Panc1 (cell line): ENCODE measurements around the gene ZSCAN2. TPM values are rescaled to one million over a fixed set of nuclear protein-coding genes. Genes with fewer than 3 reads are reported as not detected.
"Not testable (repeated sequence)": the region's sequence is repeated elsewhere in the genome, so short reads cannot be mapped to it uniquely, and the experiment has no call there.

ENCODE experiments used
- ATAC-seq: fragments of 200-7000 bp; cut with Tn5 transposase; 2 replicates; pipeline ENCODE4 v1.9.1; 2020; ENCODE audit warnings: mild to moderate bottlenecking, moderate library complexity
- Bru-seq: library from RNA; stranded (reverse); fragments of 400-500 nt; gene quantifications from one replicate; lab custom pipeline; 2021; lab: Mats Ljungman, UMichigan
- BruChase-seq, 2 experiments: library from RNA; stranded (reverse); fragments of 400-500 nt; gene quantifications; one replicate each; lab custom pipeline; 2021; lab: Mats Ljungman, UMichigan
- BruUV-seq: library from RNA; stranded (reverse); fragments of 400-500 nt; replicated peaks from 2 replicates; lab custom pipeline; 2021; lab: Mats Ljungman, UMichigan
- CTCF ChIA-PET: fragments of 300-600 bp; sonication (Branson Sonifier 250); formaldehyde crosslinking; loops from one replicate; lab custom pipeline; 2022; ENCODE audit warnings: antibody characterized with exemption; lab: Charles Lee
- POLR2A ChIA-PET: fragments of 300-600 bp; sonication (Branson Sonifier 250); formaldehyde crosslinking; loops from one replicate; lab custom pipeline; 2022; ENCODE audit warnings: antibody characterized with exemption; lab: Charles Lee
- DNase-seq: peaks from one replicate; pipeline ENCODE4 v3.0.0-alpha.2; 2010; ENCODE audit warnings: low read depth, low spot score
- H3K27ac ChIP-seq: 2 replicates; pipeline ENCODE4 v1.5.1; 2011; ENCODE audit warnings: mild to moderate bottlenecking, low read length, inconsistent platforms
- H3K27me3 ChIP-seq: fragments of 200-500 bp; sonication (Bioruptor generic); 2 replicates; pipeline ENCODE4 v1.6.0; 2014; ENCODE audit warnings: low read length, inconsistent platforms; ENCODE audit not compliant: control insufficient read depth, insufficient read depth
- H3K36me3 ChIP-seq: fragments of 200-500 bp; sonication (Bioruptor generic); 2 replicates; pipeline ENCODE4 v1.5.1; 2014; ENCODE audit warnings: inconsistent platforms, mild to moderate bottlenecking, low read length, moderate library complexity; ENCODE audit not compliant: control insufficient read depth, insufficient read depth
- H3K4me1 ChIP-seq: 2 replicates; pipeline ENCODE4 v1.5.1; 2011; ENCODE audit warnings: inconsistent platforms, mild to moderate bottlenecking, low read length, moderate library complexity; ENCODE audit not compliant: control insufficient read depth, insufficient read depth
- H3K4me3 ChIP-seq, 2 experiments: 2 replicates each; pipeline ENCODE4 v1.5.1; 2011 to 2012; ENCODE audit warnings: low read depth in 2 of 2, low read length in 2 of 2, mild to moderate bottlenecking in 2 of 2, inconsistent platforms in 1 of 2, moderate library complexity in 1 of 2
- H3K9me3 ChIP-seq: fragments of 200-500 bp; sonication (Bioruptor generic); 2 replicates; pipeline ENCODE4 v1.5.1; 2014; ENCODE audit warnings: low read depth, mild to moderate bottlenecking, inconsistent platforms, low read length, moderate library complexity; ENCODE audit not compliant: control insufficient read depth, insufficient read depth
- POLR2AphosphoS5 ChIP-seq: IDR thresholded peaks from 2 replicates; pipeline ENCODE4 v1.6.1; 2012; ENCODE audit warnings: mild to moderate bottlenecking, low read depth, low read length, moderate library complexity
- SIN3A ChIP-seq: IDR thresholded peaks from 2 replicates; pipeline ENCODE4 v1.6.1; 2012; ENCODE audit warnings: low read depth, mild to moderate bottlenecking, low read length, moderate library complexity, borderline replicate concordance; ENCODE audit not compliant: insufficient read depth
- TCF7L2 ChIP-seq: IDR thresholded peaks from 2 replicates; pipeline ENCODE4 v1.6.1; 2011; ENCODE audit warnings: mild to moderate bottlenecking, low read depth, low read length, inconsistent platforms
- in situ Hi-C: cut with HindIII; loops from 2 replicates; pipeline ENCODE4 v1.10.0; 2016; ENCODE audit warnings: low sequenced_read_pairs, low pct_unique_long_range_greater_than_20kb
- intact Hi-C: fragments of 100-400 bp; cut with micrococcal nuclease; formaldehyde crosslinking; loops from one replicate; pipeline ENCODE4 v1.10.0; 2022; ENCODE audit not compliant: unreplicated experiment
- long read RNA-seq: library from polyadenylated mRNA; unstranded; transcript quantifications from one replicate; pipeline ENCODE4 v2.0.0, GENCODE V29; 2021; ENCODE audit not compliant: unreplicated experiment
- polyA plus RNA-seq: library from polyadenylated mRNA; unstranded; fragments of >200 nt; gene quantifications from one replicate; pipeline ENCODE4 v1.2.1, GENCODE V29; 2012; ENCODE audit warnings: missing spikeins; ENCODE audit not compliant: insufficient read length
- total RNA-seq: library from RNA; stranded (reverse); gene quantifications from one replicate; pipeline ENCODE4 v1.2.1, GENCODE V29; 2021; ENCODE audit not compliant: unreplicated experiment
- TF ChIP-seq, protein P1 (sequence below): fragments of 450-650 bp; IDR thresholded peaks from 2 replicates; pipeline ENCODE4 v1.5.1; 2017; ENCODE audit warnings: mild to moderate bottlenecking
- TF ChIP-seq, protein P2 (sequence below), 2 experiments: IDR thresholded peaks; 2 replicates each; pipeline ENCODE4 v1.6.1; 2011 to 2012; ENCODE audit warnings: low read depth in 2 of 2, control low read depth in 1 of 2, low read length in 1 of 2, mild to moderate bottlenecking in 1 of 2, moderate library complexity in 1 of 2; ENCODE audit not compliant: insufficient read depth in 1 of 2

ZSCAN2 gene
- total RNA-seq (16.8 TPM), Bru-seq, nascent RNA (percentile 67 among the genes with signal in this experiment), BruChase-seq, experiment 1, labeled RNA remaining after a 2-hour chase (percentile 65 among the genes with signal in this experiment), BruChase-seq, experiment 2, labeled RNA remaining after a 6-hour chase (percentile 61 among the genes with signal in this experiment)
- 12.1 TPM for polyA plus RNA-seq
- long read RNA-seq, transcript ZSCAN2-203 (3 exons, 993 nt) = major isoform, 5 of 19 reads
- long read RNA-seq, partial matches to known transcripts = 2 of 19 reads
- long read RNA-seq, other reads (novel, unspliced or antisense) = 7 of 19 reads

DNA sequence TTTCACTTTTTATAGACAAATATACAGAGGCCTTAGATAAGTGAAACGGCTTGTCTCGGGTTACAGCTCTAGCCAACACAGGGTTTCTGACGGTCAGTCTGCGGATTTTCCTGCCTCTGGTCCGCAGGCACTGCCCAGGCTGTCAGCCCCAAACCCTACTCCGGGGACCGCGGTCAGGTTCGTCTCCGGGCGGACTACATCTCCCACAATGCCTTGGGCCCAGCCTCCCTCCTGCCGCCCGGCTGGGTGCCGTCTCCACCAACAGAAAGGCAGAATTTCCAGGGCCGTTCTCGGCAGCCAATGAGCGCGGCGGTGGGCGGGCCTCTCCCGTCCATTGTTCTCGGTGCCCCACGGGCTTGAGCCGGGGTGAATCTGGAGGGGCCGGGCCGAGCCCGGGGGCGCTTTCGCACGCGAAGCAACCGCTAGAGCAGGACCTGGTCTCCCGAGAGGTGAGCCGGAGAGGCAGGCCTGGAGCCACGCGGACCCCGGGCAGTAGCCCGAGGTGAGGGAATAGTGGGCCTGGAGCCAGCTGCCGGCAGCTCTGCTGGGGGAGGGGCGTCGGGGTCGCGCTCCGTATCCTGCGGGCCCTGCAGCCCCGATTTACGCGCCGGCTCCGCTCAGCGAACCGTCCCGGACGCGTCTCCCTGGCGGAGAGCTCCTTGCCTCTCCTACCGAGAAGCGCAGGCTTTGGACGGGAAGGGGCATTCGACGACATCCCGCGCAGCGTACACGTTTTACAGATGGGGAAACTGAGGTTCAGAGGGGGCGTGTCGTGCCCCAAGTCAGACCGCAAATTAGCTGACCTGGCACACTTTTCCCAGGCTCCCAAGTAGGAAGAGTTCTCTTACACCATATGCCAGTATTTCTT is at the start of gene ZSCAN2:
TSS of gene ZSCAN2 (plus strand) at position 323 of the 868 bp plus-strand sequence. CDS start 2,919 bp downstream, outside the sequence.
- BruUV-seq = TSS peak; percentile 63
- no peak for TF ChIP-seq SIN3A
- TF ChIP-seq TCF7L2 = peak; percentile 20; the same call in 1 of the 2 replicates
- TF ChIP-seq, protein P1, sequence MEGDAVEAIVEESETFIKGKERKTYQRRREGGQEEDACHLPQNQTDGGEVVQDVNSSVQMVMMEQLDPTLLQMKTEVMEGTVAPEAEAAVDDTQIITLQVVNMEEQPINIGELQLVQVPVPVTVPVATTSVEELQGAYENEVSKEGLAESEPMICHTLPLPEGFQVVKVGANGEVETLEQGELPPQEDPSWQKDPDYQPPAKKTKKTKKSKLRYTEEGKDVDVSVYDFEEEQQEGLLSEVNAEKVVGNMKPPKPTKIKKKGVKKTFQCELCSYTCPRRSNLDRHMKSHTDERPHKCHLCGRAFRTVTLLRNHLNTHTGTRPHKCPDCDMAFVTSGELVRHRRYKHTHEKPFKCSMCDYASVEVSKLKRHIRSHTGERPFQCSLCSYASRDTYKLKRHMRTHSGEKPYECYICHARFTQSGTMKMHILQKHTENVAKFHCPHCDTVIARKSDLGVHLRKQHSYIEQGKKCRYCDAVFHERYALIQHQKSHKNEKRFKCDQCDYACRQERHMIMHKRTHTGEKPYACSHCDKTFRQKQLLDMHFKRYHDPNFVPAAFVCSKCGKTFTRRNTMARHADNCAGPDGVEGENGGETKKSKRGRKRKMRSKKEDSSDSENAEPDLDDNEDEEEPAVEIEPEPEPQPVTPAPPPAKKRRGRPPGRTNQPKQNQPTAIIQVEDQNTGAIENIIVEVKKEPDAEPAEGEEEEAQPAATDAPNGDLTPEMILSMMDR = no peak
- TF ChIP-seq, protein P2, sequence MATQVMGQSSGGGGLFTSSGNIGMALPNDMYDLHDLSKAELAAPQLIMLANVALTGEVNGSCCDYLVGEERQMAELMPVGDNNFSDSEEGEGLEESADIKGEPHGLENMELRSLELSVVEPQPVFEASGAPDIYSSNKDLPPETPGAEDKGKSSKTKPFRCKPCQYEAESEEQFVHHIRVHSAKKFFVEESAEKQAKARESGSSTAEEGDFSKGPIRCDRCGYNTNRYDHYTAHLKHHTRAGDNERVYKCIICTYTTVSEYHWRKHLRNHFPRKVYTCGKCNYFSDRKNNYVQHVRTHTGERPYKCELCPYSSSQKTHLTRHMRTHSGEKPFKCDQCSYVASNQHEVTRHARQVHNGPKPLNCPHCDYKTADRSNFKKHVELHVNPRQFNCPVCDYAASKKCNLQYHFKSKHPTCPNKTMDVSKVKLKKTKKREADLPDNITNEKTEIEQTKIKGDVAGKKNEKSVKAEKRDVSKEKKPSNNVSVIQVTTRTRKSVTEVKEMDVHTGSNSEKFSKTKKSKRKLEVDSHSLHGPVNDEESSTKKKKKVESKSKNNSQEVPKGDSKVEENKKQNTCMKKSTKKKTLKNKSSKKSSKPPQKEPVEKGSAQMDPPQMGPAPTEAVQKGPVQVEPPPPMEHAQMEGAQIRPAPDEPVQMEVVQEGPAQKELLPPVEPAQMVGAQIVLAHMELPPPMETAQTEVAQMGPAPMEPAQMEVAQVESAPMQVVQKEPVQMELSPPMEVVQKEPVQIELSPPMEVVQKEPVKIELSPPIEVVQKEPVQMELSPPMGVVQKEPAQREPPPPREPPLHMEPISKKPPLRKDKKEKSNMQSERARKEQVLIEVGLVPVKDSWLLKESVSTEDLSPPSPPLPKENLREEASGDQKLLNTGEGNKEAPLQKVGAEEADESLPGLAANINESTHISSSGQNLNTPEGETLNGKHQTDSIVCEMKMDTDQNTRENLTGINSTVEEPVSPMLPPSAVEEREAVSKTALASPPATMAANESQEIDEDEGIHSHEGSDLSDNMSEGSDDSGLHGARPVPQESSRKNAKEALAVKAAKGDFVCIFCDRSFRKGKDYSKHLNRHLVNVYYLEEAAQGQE (IDR thresholded peaks at IDR 0.05; ENCODE audit: insufficient read depth in 1 of 2, low read depth in 2 of 2, low read length in 1 of 2) = no peak
- TF ChIP-seq POLR2AphosphoS5 = peak; percentile 58; the same call in 1 of the 2 replicates
- ATAC-seq (peak; percentile 98), DNase-seq (peak; percentile 78)
- in situ Hi-C loops = no loop called here
- H3K4me3 ChIP-seq = peak within 1 kb of the TSS; percentile 76 to 84
- H3K4me1 ChIP-seq = 0 out of 2 replicates have a peak, but pooled peaks cover 3% of the 10 kb centered on the region
- H3K27me3 ChIP-seq = no peaks in the 10 kb centered on the region
- no peaks in the 10 kb centered on the region for H3K9me3 ChIP-seq
- POLR2A ChIA-PET = interaction anchor here (0.5 kb wide), 1 partner anchor 94 kb away, joined by 7 read pairs; no protein-coding TSS in a partner anchor
- CTCF ChIA-PET = interaction anchor here (0.8 to 1.3 kb wide), 4 partner anchors 13 to 52 kb away, joined by 3 to 4 read pairs (median 3); no protein-coding TSS in a partner anchor
- no peaks in the 10 kb centered on the region for H3K36me3 ChIP-seq
- intact Hi-C loops = no loop called here
- H3K27ac ChIP-seq = peak within 1 kb of the TSS; percentile 70

DNA sequence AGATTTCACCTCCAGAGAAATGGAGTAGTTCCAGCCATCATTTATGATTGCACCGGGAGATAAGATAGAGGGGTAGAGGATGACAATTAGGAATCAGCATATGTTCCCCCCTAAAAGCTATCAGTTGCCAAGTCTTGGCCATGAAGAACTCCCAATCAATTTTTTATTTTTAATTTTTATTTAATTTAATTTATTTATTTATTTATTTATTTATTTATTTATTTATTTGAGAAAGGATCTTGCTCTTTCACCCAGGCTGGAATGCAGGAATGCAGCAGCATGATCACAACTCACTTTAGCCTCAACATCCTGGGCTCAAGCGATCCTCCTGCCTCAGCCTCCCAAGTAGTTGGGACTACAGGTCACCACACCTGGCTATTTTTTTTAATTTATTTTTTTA is 49.2 kb upstream of the ZSCAN2 start:
- CTCF ChIA-PET, POLR2A ChIA-PET, H3K27ac ChIP-seq, H3K36me3 ChIP-seq, H3K4me3 ChIP-seq, DNase-seq, intact Hi-C loops, H3K27me3 ChIP-seq, ATAC-seq, H3K9me3 ChIP-seq, BruUV-seq, in situ Hi-C loops, H3K4me1 ChIP-seq: not testable (repeated sequence)
